WI38 (cell line): ENCODE results near the gene RABEP1.

Experiments
- H3K4me3 ChIP-seq: 2 replicates; pipeline ENCODE4 v1.5.1; 2011; ENCODE audit warnings: low read depth, mild to moderate bottlenecking, control low read depth, low read length
- CTCF ChIP-seq: IDR thresholded peaks from 2 replicates; pipeline ENCODE4 v1.5.1; 2012; ENCODE audit warnings: low read depth, mild to moderate bottlenecking, control low read depth, low read length

RABEP1 gene

GRCh38 chr17:5283571-5284315 is 1.7 kb downstream of the RABEP1 start:
- H3K4me3 ChIP-seq: peak overlapping the region; percentile 75
- no peak for TF ChIP-seq CTCF

DNA sequence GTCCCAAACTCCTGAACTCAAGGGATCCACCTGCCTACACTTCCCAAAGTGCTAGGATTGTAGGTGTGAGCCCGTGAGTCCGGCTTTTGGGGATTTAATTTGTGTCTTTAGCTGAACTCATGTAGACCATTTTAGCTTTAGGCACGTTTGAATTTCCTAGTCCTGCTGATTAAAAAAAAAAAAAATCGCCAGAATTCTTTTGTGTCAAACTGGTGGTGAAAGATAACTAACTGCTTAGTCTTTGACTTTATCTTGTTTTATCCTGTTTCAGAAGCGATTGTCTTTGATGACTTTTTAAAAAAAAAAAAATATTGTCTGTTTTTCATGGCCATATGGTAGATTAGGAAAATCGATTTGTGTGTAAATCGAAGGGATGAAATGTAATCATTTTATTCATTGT is 2.6 kb downstream of the RABEP1 start:
- TF ChIP-seq CTCF: no peak
- H3K4me3 ChIP-seq: no peak overlapping the region

DNA sequence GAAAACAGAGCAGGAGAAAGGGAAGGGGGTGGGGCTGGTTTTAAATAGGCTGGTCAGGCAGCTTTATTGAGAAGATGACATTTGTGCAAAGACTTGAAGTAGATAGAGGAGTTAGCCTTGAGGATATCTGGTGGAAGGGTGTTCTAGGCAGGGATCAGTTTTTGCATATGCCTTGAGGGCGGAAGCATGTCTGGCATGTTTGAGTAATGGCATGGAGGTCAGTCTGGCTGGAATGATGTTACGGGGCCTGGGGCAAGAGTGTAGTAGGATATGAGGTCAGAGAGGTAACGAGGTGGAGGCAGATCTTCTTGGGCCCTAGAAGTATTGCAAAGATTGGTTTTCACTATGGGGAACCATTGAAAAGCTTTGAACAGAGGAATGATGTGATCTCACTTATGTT is 4.8 kb downstream of the RABEP1 start:
- TF ChIP-seq CTCF: no peak
- no peak overlapping the region for H3K4me3 ChIP-seq

- no peak overlapping the region for H3K4me3 ChIP-seq
- no peak for TF ChIP-seq CTCF
Observed at GRCh38 chr17:5291683-5292350, 9.7 kb downstream of the RABEP1 start.

DNA sequence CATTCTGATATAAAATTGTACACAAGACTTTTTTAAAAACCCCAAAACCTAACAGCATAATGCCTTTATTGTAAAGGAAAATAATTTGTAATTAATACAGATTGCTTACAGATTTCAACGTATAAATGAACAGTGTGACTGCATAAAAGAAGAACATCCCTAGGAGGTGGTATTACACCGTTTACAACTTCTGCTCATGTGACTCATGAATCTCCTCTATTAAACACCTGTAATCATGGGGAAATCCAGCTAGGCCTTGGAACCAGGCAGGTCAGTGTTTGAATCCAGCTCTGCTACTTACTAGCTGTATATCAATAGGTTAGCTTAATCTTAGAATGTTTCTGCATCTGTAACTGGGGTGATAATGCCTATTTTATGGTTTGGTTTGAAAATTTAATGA is 15.2 kb downstream of the RABEP1 start:
- TF ChIP-seq CTCF: no peak
- no peak overlapping the region for H3K4me3 ChIP-seq

- H3K4me3 ChIP-seq: no peak overlapping the region
- TF ChIP-seq CTCF: no peak
Observed at GRCh38 chr17:5299383-5299782, 17.3 kb downstream of the RABEP1 start.

DNA sequence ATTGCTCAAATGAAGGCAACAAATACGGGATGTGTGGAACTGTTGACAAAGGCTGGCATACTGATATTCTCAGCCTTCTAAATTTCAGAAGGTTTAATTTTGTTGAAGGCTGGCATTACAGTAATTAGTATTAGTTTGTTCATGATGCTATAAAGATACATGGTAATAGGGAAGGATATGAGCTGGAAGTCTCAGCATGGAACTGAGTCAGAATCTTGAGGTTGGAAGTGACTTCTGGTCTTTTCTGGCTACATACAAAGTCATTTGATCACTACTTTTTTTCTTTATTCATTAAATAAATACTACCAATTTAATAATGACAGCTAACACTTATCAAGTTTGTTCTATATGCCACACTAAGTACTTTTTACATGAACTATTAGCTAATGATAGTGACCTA is 22.6 kb downstream of the RABEP1 start:
- no peak for TF ChIP-seq CTCF
- no peak overlapping the region for H3K4me3 ChIP-seq
